GM03348 (cell line): ENCODE data around the gene APOE.
"Not testable (repeated sequence)": the region's sequence is repeated elsewhere in the genome, so short reads cannot be mapped to it uniquely, and the experiment has no call there.

ENCODE experiments used
- DNase-seq: peaks from one replicate; pipeline ENCODE4 v3.0.0; 2012; ENCODE audit warnings: low spot score

APOE gene

DNA sequence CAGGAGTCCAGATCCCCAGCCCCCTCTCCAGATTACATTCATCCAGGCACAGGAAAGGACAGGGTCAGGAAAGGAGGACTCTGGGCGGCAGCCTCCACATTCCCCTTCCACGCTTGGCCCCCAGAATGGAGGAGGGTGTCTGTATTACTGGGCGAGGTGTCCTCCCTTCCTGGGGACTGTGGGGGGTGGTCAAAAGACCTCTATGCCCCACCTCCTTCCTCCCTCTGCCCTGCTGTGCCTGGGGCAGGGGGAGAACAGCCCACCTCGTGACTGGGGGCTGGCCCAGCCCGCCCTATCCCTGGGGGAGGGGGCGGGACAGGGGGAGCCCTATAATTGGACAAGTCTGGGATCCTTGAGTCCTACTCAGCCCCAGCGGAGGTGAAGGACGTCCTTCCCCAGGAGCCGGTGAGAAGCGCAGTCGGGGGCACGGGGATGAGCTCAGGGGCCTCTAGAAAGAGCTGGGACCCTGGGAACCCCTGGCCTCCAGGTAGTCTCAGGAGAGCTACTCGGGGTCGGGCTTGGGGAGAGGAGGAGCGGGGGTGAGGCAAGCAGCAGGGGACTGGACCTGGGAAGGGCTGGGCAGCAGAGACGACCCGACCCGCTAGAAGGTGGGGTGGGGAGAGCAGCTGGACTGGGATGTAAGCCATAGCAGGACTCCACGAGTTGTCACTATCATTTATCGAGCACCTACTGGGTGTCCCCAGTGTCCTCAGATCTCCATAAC lies at the start of gene APOE:
TSS of gene APOE (plus strand) at position 360 of the 724 bp plus-strand sequence. CDS start 829 bp downstream, outside the sequence.
- DNase-seq = peak; percentile 16

DNA sequence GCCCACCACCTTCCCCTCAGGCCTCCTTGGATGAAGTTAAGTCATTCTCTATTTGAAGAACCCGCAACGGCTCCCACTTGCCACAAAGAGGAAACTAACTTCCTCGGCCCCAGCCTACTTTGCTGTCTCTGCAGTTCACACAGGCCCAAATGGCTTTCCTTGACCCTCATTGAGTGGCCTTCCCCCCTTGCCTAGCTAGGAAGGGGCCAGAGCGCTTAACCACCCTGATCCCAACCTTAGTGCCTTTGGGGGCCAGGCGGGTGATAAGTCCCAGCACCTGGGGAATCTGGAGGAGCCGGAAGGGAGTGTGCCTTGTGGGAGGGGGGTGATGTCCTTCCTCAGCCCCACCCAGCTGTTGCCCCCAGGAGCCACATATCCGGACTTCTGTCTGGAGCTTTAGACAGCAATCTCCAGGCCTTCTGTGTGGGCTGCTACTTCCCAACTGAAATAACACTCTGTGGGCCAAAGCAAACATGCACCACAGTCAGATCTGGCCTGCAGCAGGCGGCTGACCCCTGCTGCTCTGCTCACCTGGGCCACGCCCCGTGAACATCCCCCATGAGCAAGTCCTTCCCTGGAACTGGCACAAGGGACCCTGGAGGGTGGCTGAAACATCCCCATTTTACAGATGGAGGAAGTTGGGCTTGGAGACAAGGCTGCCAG lies 49.0 kb upstream of the APOE start:
- DNase-seq = no peak

GRCh38 chr19:44857837-44858236 lies 47.8 kb upstream of the APOE start:
- no peak for DNase-seq

DNA sequence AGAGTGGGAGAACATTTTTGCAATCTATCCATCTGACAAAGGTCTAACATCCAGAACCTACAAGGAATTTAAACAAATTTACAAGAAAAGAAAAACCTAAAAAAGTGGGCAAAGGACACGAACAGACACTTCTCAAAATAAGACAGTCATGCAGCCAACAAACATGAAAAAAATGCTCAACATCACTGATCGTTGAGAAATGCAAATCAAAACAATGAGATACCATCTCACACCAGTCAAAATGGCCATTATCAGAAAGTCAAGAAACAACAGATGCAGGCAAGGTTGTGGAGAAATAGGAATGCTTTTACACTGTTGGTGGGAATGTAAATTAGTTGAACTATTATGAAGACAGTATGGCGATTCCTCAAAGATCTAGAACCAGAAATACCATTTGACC lies 44.0 kb upstream of the APOE start:
- DNase-seq = not testable (repeated sequence)

- no peak for DNase-seq
Measured at GRCh38 chr19:44863990-44864389, 41.6 kb upstream of the APOE start.

DNA sequence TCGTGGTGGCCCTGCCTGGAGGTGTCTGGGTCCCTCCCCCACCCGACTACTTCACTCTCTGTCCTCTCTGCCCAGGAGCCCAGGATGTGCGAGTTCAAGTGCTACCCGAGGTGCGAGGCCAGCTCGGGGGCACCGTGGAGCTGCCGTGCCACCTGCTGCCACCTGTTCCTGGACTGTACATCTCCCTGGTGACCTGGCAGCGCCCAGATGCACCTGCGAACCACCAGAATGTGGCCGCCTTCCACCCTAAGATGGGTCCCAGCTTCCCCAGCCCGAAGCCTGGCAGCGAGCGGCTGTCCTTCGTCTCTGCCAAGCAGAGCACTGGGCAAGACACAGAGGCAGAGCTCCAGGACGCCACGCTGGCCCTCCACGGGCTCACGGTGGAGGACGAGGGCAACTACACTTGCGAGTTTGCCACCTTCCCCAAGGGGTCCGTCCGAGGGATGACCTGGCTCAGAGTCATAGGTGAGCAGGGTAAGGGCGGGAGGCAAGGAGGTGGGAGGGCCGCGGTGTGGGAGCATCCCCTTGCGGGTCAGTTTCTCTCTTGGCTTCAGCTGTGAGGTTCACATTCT lies 40.3 kb upstream of the APOE start:
- DNase-seq = no peak

DNA sequence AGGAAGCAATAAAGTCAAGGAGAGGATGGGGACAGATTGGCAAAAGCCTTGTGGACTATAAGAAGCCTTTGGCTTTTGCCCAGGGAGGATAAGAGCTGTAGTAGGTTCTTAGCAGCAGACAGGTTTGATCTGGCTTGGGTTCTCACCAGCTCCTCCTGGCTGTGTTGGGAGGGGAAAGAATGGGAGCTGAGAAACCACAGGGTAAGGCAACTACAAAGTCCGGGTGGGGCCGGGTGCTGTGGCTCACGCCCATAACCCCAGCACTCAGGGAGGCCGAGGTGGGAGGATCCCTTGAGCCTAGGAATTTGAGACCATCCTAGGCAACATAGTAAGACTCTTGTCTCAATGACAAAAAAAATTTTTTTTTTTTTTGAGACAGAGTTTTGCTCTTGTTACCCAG lies 38.9 kb upstream of the APOE start:
- DNase-seq = no peak

DNA sequence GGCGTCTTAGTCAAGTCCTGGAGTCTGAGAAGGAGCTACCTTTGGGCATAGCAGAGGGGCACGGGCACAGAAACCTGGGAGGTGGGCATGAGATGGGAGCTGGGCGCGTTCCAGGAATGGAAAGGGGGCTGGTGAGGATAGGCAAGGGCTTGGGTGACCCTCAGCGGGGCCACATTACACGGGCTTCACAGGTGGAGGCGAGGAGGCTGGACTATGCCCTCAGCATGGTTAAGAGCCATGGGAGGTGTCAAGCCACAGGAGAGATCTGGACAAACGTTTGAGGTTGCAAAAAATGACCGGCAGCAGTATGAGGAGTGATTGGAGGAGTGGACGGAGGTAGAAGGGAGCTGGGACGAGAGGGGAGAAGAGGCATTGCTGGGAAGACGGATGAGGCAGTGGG lies 38.0 kb upstream of the APOE start:
- no peak for DNase-seq

DNA sequence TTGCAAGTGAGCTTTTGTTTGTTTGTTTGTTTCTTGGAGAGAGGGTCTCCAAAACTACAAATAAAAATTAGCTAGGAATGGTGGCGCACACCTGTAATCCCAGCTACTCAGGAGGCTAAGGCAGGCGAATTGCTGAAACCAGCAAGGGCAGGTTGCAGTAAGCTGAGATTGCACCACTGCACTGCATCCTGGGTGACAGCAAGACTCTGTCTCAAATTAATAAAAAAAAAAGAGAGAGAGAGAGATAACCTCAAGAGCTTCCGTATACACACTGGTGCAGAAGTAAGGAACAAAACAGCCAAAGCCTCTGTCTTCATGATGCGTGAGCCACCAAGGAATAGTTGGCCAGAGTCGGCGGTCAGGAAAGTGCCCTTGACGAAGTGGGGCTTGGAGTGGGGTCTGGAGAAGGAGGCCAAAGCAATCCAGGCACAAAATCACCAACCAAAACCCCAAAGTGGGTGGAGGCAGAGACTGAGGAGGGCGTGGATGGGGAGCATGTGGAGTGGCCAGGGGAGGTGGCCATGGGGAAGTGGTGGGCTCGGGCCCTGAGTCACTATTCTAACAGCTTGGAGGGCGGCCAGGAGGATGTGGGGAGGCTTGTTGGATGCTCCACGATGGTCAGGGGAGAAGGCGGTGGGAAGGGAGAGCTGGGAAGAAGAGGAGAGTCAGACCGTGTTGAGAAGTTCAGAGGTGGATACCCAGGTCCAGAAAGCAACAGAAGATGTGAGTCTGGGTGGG lies 35.7 kb upstream of the APOE start:
- peak; percentile 39 for DNase-seq

GRCh38 chr19:44871809-44872208 lies 33.8 kb upstream of the APOE start:
- DNase-seq = no peak

DNA sequence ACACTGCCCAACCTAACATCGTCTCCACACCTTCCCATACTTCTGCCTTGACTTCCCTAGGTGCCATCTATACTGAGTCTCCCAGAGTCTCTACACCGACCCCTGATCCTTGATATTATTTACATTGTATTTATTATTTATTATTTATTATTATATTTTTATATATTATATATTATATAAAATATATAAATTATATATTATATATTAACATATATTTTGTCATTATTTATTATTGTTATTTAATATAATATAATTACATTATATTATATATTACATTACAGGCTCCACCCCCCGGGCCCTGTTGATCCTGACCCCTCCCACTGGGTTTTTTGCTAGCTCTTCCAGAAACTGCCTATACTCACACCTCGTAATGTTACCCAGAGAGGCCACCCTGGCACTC lies 32.9 kb upstream of the APOE start:
- no peak for DNase-seq

- no peak for DNase-seq
Measured at GRCh38 chr19:44874317-44874716, 31.3 kb upstream of the APOE start.

- no peak for DNase-seq
Measured at GRCh38 chr19:44875666-44876451, 29.7 kb upstream of the APOE start.

DNA sequence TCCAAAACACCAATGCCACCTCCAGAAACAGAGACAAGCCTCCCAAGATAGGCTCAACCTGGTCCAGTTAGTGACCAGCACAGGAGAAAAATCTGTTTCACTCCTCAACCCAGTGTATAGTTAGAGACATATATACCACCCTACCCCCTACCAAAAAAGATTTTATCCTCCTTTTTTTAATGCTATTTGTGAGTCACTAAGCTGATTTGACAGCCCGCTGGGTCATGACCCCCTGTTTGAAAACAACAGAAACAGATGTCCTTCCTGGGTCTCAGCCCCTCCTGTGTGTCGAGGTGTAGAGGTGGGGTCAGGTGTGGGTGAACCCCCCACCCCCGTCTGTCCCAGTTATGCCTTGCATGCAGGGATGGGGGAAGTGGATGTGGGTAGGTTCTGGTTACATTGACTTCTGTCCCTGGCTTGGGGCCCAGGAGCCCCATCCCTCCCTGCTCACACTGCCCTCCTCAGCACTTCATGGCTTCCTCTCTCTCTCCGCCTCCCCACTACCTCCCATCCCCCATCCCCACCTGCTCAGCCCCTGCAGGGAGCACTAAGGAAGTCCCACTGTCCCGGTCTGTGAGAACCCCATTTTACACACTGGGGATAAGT lies 28.6 kb upstream of the APOE start:
- DNase-seq = no peak

GRCh38 chr19:44878120-44878865 lies 27.3 kb upstream of the APOE start:
- no peak for DNase-seq

- DNase-seq = no peak
Measured at GRCh38 chr19:44879309-44880065, 26.1 kb upstream of the APOE start.

- no peak for DNase-seq
Measured at GRCh38 chr19:44882063-44882462, 23.5 kb upstream of the APOE start.

DNA sequence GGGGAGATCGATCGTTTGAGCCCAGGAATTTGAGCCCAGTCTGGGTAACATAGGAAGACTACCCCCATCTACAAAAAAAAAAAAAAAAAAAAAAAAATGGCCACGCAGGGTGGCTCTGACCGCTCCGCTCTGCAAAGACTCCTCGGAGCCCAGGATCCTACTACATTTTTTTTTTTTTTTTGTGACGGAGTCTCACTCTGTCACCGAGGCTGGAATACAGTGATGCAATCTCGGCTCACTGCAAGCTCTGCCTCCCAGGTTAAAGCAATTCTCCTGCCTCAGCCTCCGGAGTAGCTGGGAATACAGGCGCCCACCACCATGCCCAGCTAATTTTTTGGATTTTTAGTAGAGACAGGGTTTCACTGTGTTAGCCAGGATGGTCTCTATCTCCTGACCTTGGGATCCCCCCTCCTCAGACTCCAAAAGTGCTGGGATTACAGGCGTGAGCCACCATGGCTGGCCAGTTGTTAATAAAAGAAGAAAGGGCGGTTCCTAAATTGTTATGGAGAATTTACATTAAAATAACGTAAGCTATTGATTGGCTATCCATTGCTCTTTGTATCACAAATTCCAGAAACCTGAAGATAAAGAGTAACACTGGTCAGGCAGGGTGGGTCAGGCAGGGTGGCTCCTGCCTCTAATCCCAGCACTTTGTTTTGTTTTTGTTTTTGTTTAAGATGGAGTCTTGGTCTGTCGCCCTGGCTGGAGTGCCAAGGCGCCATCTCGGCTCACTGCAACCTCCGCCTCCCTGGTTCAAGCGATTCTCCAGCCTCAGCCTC lies 22.8 kb upstream of the APOE start:
- not testable (repeated sequence) for DNase-seq

- DNase-seq = no peak
Measured at GRCh38 chr19:44883922-44884321, 21.7 kb upstream of the APOE start.
